Loucy (cell line): ENCODE measurements around the gene TGFBR3.
A peak's percentile ranks its signal among the peaks of the same experiment; 100 is the strongest.

Experiments
- H2AFZ ChIP-seq: fragments of 200-600 bp; sonication (generic); 2 replicates; pipeline ENCODE4 v1.6.0; 2016; ENCODE audit warnings: antibody characterized with exemption, mild to moderate bottlenecking, low read length, moderate library complexity
- H3F3A ChIP-seq: fragments of 200-600 bp; 2 replicates; pipeline ENCODE4 v1.6.0; 2016; ENCODE audit warnings: antibody characterized with exemption, low read depth, mild to moderate bottlenecking
- H3K27me3 ChIP-seq: fragments of 200-600 bp; sonication (generic); 2 replicates; pipeline ENCODE4 v1.6.1; 2014; ENCODE audit warnings: low read length, mild to moderate bottlenecking; ENCODE audit not compliant: insufficient read depth, poor library complexity, severe bottlenecking
- H3K36me3 ChIP-seq: fragments of 200-600 bp; sonication (generic); 2 replicates; pipeline ENCODE4 v1.6.1; 2016; ENCODE audit warnings: low read length; ENCODE audit not compliant: insufficient read depth
- H3K4me1 ChIP-seq: fragments of 200-600 bp; sonication (generic); 2 replicates; pipeline ENCODE4 v1.5.1; 2014; ENCODE audit warnings: low read length, mild to moderate bottlenecking; ENCODE audit not compliant: insufficient read depth, poor library complexity, severe bottlenecking
- H3K4me2 ChIP-seq: fragments of 200-600 bp; sonication (generic); 2 replicates; pipeline ENCODE4 v1.6.0; 2014; ENCODE audit warnings: antibody characterized with exemption, low read length, low read depth, mild to moderate bottlenecking; ENCODE audit not compliant: poor library complexity, severe bottlenecking
- H3K4me3 ChIP-seq: fragments of 200-600 bp; sonication (generic); 2 replicates; pipeline ENCODE4 v1.5.1; 2014; ENCODE audit warnings: low read length, mild to moderate bottlenecking, mixed read lengths; ENCODE audit not compliant: poor library complexity, severe bottlenecking
- H3K79me2 ChIP-seq: fragments of 200-600 bp; sonication (generic); 2 replicates; pipeline ENCODE4 v1.6.1; 2014; ENCODE audit warnings: low read length; ENCODE audit not compliant: insufficient read depth
- H3K9ac ChIP-seq: fragments of 200-600 bp; sonication (generic); 2 replicates; pipeline ENCODE4 v1.6.0; 2014; ENCODE audit warnings: mild to moderate bottlenecking, low read depth, low read length, moderate library complexity; ENCODE audit not compliant: poor library complexity, severe bottlenecking
- H3K9me2 ChIP-seq: fragments of 200-600 bp; sonication (generic); replicated peaks from 2 replicates; pipeline ENCODE4 v1.6.1; 2016; ENCODE audit warnings: low read depth, low read length, mixed read lengths
- H3K9me3 ChIP-seq: fragments of 200-600 bp; sonication (generic); 2 replicates; pipeline ENCODE4 v1.6.1; 2014; ENCODE audit warnings: mild to moderate bottlenecking, antibody characterized with exemption, low read length, low read depth; ENCODE audit not compliant: insufficient read depth
- H4K20me1 ChIP-seq: fragments of 200-600 bp; sonication (generic); 2 replicates; pipeline ENCODE4 v1.6.0; 2014; ENCODE audit warnings: antibody characterized with exemption, low read length, mild to moderate bottlenecking; ENCODE audit not compliant: insufficient read depth, poor library complexity, severe bottlenecking
- EZH2phosphoT487 ChIP-seq: fragments of 200-600 bp; IDR thresholded peaks from 2 replicates; pipeline ENCODE4 v1.6.1; 2018; ENCODE audit warnings: antibody characterized with exemption, mild to moderate bottlenecking, moderate library complexity, borderline replicate concordance
- TF ChIP-seq, protein P1 (sequence below): fragments of 200-600 bp; sonication (generic); conservative IDR thresholded peaks from 2 replicates; pipeline ENCODE4 v1.5.1; 2014; ENCODE audit warnings: mild to moderate bottlenecking, antibody characterized with exemption, low read length

Gene TGFBR3

DNA sequence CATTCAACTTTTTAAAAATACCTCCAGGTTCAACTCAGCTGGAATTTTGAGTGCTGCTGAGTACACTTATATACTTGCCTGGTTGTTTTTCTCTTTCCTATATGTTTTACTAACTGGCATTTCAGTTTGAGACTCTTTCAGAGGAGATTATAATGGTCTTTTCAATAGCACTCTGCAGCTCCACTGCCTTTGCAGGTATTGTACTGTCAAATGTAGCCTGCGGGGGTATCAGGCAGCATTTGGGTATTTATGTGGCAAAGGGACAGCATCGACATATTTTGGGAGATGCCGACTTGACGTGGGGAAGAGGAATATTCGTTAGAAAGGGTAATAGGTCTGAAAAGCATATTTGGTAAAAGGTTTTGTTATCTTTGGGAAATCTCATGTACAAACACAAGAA lies 11.1 kb upstream of the TGFBR3 start:
- Histone ChIP-seq H3K36me3 (no peaks in the 10 kb centered on the region), H2AFZ (no peak overlapping the region), H4K20me1 (no peaks in the 10 kb centered on the region), H3K4me2 (no peak overlapping the region), H3K4me1 (peaks cover 11% of the 10 kb centered on the region), H3K27me3 (no peaks in the 10 kb centered on the region), H3K9ac (no peak overlapping the region), H3K79me2 (no peaks in the 10 kb centered on the region), H3K9me2 (no peaks in the 10 kb centered on the region), H3F3A (no peaks in the 10 kb centered on the region), H3K9me3 (no peaks in the 10 kb centered on the region), H3K4me3 (no peak overlapping the region)
- TF ChIP-seq, protein P1, sequence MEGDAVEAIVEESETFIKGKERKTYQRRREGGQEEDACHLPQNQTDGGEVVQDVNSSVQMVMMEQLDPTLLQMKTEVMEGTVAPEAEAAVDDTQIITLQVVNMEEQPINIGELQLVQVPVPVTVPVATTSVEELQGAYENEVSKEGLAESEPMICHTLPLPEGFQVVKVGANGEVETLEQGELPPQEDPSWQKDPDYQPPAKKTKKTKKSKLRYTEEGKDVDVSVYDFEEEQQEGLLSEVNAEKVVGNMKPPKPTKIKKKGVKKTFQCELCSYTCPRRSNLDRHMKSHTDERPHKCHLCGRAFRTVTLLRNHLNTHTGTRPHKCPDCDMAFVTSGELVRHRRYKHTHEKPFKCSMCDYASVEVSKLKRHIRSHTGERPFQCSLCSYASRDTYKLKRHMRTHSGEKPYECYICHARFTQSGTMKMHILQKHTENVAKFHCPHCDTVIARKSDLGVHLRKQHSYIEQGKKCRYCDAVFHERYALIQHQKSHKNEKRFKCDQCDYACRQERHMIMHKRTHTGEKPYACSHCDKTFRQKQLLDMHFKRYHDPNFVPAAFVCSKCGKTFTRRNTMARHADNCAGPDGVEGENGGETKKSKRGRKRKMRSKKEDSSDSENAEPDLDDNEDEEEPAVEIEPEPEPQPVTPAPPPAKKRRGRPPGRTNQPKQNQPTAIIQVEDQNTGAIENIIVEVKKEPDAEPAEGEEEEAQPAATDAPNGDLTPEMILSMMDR = peak; percentile 29
- no peak for TF ChIP-seq EZH2phosphoT487

DNA sequence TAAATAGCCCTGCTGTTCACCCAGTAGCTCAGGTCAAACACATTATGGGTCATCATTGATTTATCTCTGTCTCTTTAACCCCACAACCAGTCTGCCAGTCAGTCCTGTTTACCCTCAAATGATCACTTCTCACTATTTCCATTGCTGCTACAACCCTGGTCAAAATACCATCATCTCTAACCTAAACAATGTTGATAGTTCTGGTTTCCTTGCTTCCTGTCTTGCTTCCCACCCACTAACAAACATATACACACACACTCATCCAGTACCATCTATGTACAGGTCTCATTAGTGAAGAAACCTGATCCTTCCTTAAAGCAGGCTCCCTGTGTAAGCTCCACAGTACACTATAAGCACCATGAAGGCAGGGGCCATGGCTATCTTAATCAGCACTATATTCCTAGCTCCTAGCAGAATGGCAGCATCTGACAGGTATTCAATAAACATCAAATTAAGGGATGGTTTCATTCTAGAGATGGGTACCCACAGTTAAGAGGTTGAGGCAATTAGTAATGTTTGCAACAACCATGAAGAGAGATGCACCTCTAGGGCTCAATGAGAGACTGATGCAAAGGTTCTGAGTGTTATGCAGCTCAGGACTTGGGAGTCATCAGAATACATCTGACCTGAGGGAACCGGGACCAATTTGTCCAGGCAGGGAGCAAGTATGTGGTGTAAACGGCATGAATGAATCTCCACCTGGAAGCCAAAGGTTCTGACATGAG lies 10.0 kb upstream of the TGFBR3 start:
- Histone ChIP-seq H3K9me2 (no peaks in the 10 kb centered on the region), H3K9me3 (no peaks in the 10 kb centered on the region), H4K20me1 (no peaks in the 10 kb centered on the region), H3F3A (no peaks in the 10 kb centered on the region), H3K4me3 (no peak overlapping the region), H3K4me1 (peaks cover 20% of the 10 kb centered on the region), H3K4me2 (no peak overlapping the region), H3K36me3 (no peaks in the 10 kb centered on the region), H3K79me2 (no peaks in the 10 kb centered on the region), H3K9ac (no peak overlapping the region), H3K27me3 (no peaks in the 10 kb centered on the region), H2AFZ (no peak overlapping the region)
- TF ChIP-seq, protein P1 = no peak
- no peak for TF ChIP-seq EZH2phosphoT487

DNA sequence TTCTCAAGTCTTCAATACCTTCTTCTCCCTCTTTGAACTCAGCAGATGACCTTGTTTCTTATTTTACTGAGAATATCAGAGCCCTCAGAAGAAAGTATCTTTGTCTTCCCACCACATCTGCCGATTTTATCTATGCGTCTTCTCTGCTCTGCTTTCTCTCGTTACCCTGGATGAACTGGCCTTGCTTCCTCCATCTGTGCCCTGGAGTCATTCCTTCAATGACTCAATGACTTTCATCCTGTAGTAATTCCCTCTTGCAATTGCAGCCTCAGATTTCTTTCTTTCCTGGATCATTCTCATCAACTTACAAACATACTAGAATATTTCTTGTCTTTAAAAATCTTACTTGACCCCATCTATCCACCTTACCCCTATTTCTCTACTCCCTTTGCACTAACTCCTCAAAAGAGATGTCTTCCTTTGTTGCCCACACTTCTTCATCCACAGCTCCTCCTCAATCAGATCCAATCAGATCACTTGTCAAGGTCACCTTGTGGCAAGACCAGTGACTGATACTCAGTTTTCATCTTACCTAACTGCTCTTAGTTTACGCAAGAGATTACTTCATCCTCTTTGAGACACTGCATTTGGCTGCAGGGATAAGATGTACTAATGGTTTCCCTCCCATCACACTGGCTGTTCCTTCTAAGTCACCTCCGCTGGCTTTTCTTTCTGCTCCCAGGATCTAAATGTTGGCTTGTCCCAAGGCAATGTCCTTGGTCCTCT lies 8.2 kb upstream of the TGFBR3 start:
- TF ChIP-seq, protein P1 = no peak
- no peak for TF ChIP-seq EZH2phosphoT487
- no peak overlapping the region for H3K9ac ChIP-seq
- H3K4me1 ChIP-seq = peaks cover 20% of the 10 kb centered on the region

More for the DNA sequence above, 8.2 kb upstream of the TGFBR3 start:
- H3K9me3 ChIP-seq = no peaks in the 10 kb centered on the region
- H3K4me3 ChIP-seq = no peak overlapping the region
- H3K36me3 ChIP-seq = no peaks in the 10 kb centered on the region
- no peak overlapping the region for H2AFZ ChIP-seq
- H3F3A ChIP-seq = no peaks in the 10 kb centered on the region
- no peaks in the 10 kb centered on the region for H3K79me2 ChIP-seq
- H3K27me3 ChIP-seq = no peaks in the 10 kb centered on the region
- H3K9me2 ChIP-seq = no peaks in the 10 kb centered on the region
- no peak overlapping the region for H3K4me2 ChIP-seq
- H4K20me1 ChIP-seq = no peaks in the 10 kb centered on the region
